Activated naive CD4-positive, alpha-beta T cell treated with anti-CD3 and anti-CD28 coated beads, Interleukin-2, amount 50 U/mL, for 24 hours (primary cell): Measurements from ENCODE around the gene MRPL37.

ENCODE experiments used
- H3K27ac Mint-ChIP-seq: one replicate; pipeline ENCODE4 v1.8.0; 2021; ENCODE audit warnings: mild to moderate bottlenecking, mixed read lengths
- H3K27me3 Mint-ChIP-seq: one replicate; pipeline ENCODE4 v1.8.0; 2021; ENCODE audit warnings: mixed read lengths
- H3K36me3 Mint-ChIP-seq: one replicate; pipeline ENCODE4 v1.8.0; 2021; ENCODE audit warnings: mixed read lengths
- H3K4me1 Mint-ChIP-seq: one replicate; pipeline ENCODE4 v1.8.0; 2021; ENCODE audit warnings: mixed read lengths
- H3K4me3 Mint-ChIP-seq: one replicate; pipeline ENCODE4 v1.8.0; 2021; ENCODE audit warnings: mild to moderate bottlenecking, mixed read lengths
- H3K9me3 Mint-ChIP-seq: one replicate; pipeline ENCODE4 v1.8.0; 2021; ENCODE audit warnings: mixed read lengths

MRPL37 gene

GRCh38 chr1:54239631-54240031 lies 39.7 kb downstream of the MRPL37 start:
- Mint-ChIP-seq H3K27ac (no peak overlapping the region), H3K4me3 (no peak overlapping the region), H3K27me3 (no peaks in the 10 kb centered on the region), H3K4me1 (no peaks in the 10 kb centered on the region), H3K9me3 (no peaks in the 10 kb centered on the region), H3K36me3 (peaks cover 11% of the 10 kb centered on the region)

DNA sequence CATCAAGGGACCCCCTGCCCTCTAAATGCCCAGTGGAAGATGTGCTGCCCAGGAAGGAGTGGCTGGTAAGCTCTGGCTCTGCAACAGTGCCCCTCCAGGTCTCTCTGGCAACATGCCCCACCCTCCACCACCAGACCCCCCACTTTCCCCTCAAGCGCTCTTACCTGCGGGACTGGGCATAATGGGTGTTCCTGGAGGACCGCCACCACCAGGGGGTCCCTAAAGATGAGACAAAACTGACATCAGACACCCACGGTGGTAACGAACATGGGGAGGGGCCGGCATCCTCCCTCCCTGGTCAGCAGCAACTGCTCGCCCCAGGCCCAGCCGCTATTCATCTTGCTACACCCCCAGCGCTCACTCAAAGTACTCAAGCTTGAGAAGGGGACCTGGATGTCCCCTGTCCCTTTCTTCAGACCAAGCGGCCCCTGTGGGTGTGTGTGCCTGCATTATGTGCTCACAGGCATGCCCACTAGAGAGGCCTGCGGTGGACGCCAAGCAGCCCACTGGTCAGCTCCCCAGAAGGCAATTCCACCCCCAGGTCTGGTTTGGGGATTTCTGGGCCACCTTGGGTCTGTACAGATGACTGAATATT lies 40.9 kb downstream of the MRPL37 start:
- H3K4me3 Mint-ChIP-seq, result no peak overlapping the region
- no peaks in the 10 kb centered on the region for H3K27me3 Mint-ChIP-seq
- no peaks in the 10 kb centered on the region for H3K4me1 Mint-ChIP-seq
- no peaks in the 10 kb centered on the region for H3K9me3 Mint-ChIP-seq
- peaks cover 10% of the 10 kb centered on the region for H3K36me3 Mint-ChIP-seq
- no peak overlapping the region for H3K27ac Mint-ChIP-seq

DNA sequence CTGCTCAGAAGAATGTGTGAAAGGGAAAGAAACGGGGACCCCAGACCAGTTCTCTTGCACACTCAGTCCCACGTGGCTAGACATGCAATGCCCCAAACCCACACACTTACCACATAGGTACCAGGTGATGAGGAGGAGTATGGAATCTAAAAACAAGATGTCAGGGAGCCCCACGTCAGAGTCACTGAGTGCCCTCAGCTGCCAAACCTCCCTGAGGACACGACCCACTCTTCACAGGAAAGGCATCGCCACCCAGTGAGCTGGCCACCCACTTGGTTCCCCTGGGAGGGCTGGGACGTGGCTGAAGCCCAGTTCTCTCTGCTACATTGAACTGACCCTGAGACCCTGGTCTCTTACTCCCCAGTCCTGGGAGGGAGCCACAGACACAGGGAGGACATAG lies 41.4 kb downstream of the MRPL37 start:
- Mint-ChIP-seq H3K4me3 (no peak overlapping the region), H3K27ac (no peak overlapping the region)

DNA sequence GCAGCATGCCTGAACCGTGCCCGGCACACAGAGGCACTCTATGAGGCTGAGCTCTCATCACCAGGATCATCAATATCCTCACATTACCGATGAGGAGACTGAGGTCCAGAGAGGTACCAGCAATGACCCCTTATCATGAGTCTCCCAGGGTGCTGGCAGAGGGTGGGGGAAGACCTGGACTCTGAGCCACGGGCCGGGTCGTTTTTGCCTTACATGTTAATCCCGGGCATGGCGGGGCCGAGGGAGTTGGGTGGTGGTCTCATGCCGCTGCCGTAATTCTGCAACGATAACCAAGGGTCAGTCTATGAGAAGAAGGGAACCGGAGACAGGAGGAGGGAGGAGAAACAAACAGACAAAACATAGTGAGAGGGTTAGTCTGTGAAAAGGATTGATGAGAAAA lies 43.1 kb downstream of the MRPL37 start:
- H3K4me1 Mint-ChIP-seq, result no peaks in the 10 kb centered on the region
- H3K27ac Mint-ChIP-seq, result no peak overlapping the region
- H3K4me3 Mint-ChIP-seq, result no peak overlapping the region
- no peaks in the 10 kb centered on the region for H3K27me3 Mint-ChIP-seq
- H3K9me3 Mint-ChIP-seq, result no peaks in the 10 kb centered on the region
- H3K36me3 Mint-ChIP-seq, result peaks cover 4% of the 10 kb centered on the region

More for the DNA sequence above, 41.4 kb downstream of the MRPL37 start:
- Mint-ChIP-seq H3K27me3 (no peaks in the 10 kb centered on the region), H3K36me3 (peaks cover 10% of the 10 kb centered on the region), H3K9me3 (no peaks in the 10 kb centered on the region), H3K4me1 (no peaks in the 10 kb centered on the region)

DNA sequence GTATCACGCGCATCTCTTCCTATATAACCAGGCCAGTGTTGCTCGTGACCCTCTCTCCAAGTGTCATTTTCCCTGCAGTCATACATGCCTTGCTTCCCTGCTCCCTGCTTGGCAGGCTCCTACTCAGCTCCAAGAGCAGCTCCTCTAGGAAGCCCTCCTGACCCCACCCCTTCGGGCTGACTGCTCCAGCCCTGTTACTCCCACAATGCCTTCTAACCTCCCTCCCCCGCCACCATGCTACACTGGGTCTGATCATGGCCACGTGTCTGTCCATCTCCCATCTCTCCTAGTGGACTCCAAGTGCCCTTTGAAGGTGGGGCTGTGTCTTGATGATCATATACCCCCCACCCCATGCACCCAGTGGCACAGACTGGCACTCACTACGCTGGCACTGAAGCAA lies 44.7 kb downstream of the MRPL37 start:
- H3K9me3 Mint-ChIP-seq, result no peaks in the 10 kb centered on the region
- peak overlapping the region; percentile 24 for H3K27ac Mint-ChIP-seq
- no peaks in the 10 kb centered on the region for H3K4me1 Mint-ChIP-seq
- H3K27me3 Mint-ChIP-seq, result no peaks in the 10 kb centered on the region
- peaks cover 2% of the 10 kb centered on the region for H3K36me3 Mint-ChIP-seq
- no peak overlapping the region for H3K4me3 Mint-ChIP-seq

- no peaks in the 10 kb centered on the region for H3K27me3 Mint-ChIP-seq
- no peaks in the 10 kb centered on the region for H3K4me1 Mint-ChIP-seq
- no peaks in the 10 kb centered on the region for H3K9me3 Mint-ChIP-seq
- H3K27ac Mint-ChIP-seq, result peak overlapping the region; percentile 10
- H3K4me3 Mint-ChIP-seq, result no peak overlapping the region
- peaks cover 2% of the 10 kb centered on the region for H3K36me3 Mint-ChIP-seq
These were observed 45.5 kb downstream of the MRPL37 start for GRCh38 chr1:54245501-54245900.

GRCh38 chr1:54246116-54246721 lies 46.3 kb downstream of the MRPL37 start:
- no peak overlapping the region for H3K4me3 Mint-ChIP-seq
- H3K27ac Mint-ChIP-seq, result no peak overlapping the region
- no peaks in the 10 kb centered on the region for H3K4me1 Mint-ChIP-seq
- peaks cover 2% of the 10 kb centered on the region for H3K36me3 Mint-ChIP-seq
- H3K9me3 Mint-ChIP-seq, result no peaks in the 10 kb centered on the region
- no peaks in the 10 kb centered on the region for H3K27me3 Mint-ChIP-seq

GRCh38 chr1:54247863-54248515 lies 48.0 kb downstream of the MRPL37 start:
- Mint-ChIP-seq H3K4me1 (peaks cover 4% of the 10 kb centered on the region), H3K4me3 (no peak overlapping the region), H3K36me3 (peaks cover 2% of the 10 kb centered on the region), H3K27ac (no peak overlapping the region), H3K9me3 (no peaks in the 10 kb centered on the region), H3K27me3 (no peaks in the 10 kb centered on the region)

GRCh38 chr1:54248966-54249365 lies 49.0 kb downstream of the MRPL37 start:
- H3K4me3 Mint-ChIP-seq, result no peak overlapping the region

GRCh38 chr1:54249819-54250435 lies 50.0 kb downstream of the MRPL37 start:
- no peak overlapping the region for H3K27ac Mint-ChIP-seq
- no peak overlapping the region for H3K4me3 Mint-ChIP-seq
- no peaks in the 10 kb centered on the region for H3K36me3 Mint-ChIP-seq
- no peaks in the 10 kb centered on the region for H3K27me3 Mint-ChIP-seq
- peaks cover 4% of the 10 kb centered on the region for H3K4me1 Mint-ChIP-seq
- no peaks in the 10 kb centered on the region for H3K9me3 Mint-ChIP-seq

More at GRCh38 chr1:54248966-54249365, 49.0 kb downstream of the MRPL37 start:
- Mint-ChIP-seq H3K36me3 (no peaks in the 10 kb centered on the region), H3K27me3 (no peaks in the 10 kb centered on the region), H3K4me1 (peaks cover 4% of the 10 kb centered on the region), H3K27ac (no peak overlapping the region), H3K9me3 (no peaks in the 10 kb centered on the region)

DNA sequence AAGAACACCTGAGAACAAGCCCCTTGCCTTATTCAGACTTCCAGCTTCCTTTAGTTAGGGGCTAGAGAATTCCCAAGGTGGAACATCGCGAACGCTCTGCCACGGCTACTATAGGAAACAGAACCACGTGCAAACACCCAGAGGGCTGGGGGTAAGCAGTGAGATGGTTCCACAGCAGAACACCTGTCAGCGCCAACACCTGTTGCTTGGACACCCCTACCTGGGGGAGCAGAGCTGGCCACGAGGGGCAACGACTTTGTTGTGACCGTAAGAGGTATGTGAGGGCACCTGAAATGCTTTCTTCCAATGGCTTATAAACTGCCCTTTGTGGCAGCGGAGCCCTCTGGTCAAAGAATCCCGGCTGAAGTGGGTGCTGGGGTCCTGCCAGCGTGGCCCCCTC lies 50.7 kb downstream of the MRPL37 start:
- peak overlapping the region; percentile 35 for H3K27ac Mint-ChIP-seq
- H3K4me1 Mint-ChIP-seq, result peaks cover 4% of the 10 kb centered on the region
- H3K9me3 Mint-ChIP-seq, result no peaks in the 10 kb centered on the region
- H3K36me3 Mint-ChIP-seq, result no peaks in the 10 kb centered on the region
- no peak overlapping the region for H3K4me3 Mint-ChIP-seq
- no peaks in the 10 kb centered on the region for H3K27me3 Mint-ChIP-seq

DNA sequence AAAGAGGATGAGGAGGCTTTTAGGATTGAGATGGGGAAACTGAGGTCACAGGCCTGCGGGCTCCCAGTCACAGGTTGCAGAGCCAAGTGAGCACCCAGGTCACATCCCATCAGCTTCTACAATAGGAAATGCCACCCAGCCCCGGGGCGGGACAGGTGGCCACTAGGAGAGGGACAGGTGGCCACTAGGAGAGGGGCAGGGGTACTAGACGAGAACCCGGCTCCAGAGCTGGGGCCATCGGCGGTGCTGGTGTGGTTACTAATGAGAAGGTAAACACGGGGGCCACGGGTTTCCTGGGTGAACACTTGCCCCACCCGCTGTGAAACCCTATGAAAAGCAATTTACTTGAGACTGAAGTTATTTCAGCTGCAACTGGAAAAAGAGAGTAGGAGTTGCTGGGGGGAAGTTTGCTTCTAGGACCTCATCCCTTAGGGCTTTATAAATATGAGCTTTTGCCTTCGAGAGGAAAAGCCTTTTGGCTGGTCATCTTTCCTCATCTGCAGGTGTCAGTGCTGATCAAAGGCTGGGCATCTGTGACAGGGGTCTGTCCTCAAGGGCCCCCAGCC lies 52.5 kb downstream of the MRPL37 start:
- H3K27ac Mint-ChIP-seq, result no peak overlapping the region
- no peaks in the 10 kb centered on the region for H3K27me3 Mint-ChIP-seq
- H3K4me3 Mint-ChIP-seq, result no peak overlapping the region
- H3K9me3 Mint-ChIP-seq, result no peaks in the 10 kb centered on the region
- H3K36me3 Mint-ChIP-seq, result no peaks in the 10 kb centered on the region
- peaks cover 6% of the 10 kb centered on the region for H3K4me1 Mint-ChIP-seq

GRCh38 chr1:54253480-54253879 lies 53.5 kb downstream of the MRPL37 start:
- H3K27ac Mint-ChIP-seq, result no peak overlapping the region
- no peaks in the 10 kb centered on the region for H3K36me3 Mint-ChIP-seq

DNA sequence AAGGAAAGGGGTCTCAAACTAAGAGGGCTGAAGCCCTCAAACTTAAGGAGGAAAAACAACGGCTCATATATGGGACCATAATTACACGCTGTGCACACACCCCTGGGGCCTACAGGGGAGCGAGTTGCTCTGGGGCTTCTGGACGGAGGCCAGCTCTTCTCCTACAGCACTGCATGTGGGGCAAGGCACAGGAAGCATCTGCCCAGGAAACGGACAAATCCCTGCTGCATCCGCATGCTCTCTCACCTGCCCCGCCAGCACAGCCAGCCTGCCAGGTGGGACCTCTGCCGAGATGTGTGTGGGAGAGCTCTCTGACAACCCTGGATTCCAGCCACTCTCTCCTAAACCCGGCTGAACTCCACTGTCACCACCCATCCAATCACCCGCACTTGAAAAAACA lies 54.1 kb downstream of the MRPL37 start:
- Mint-ChIP-seq H3K27me3 (no peaks in the 10 kb centered on the region), H3K36me3 (no peaks in the 10 kb centered on the region), H3K9me3 (no peaks in the 10 kb centered on the region), H3K4me3 (no peak overlapping the region), H3K27ac (peak overlapping the region; percentile 46), H3K4me1 (peaks cover 11% of the 10 kb centered on the region)

More at GRCh38 chr1:54253480-54253879, 53.5 kb downstream of the MRPL37 start:
- Mint-ChIP-seq H3K9me3 (no peaks in the 10 kb centered on the region), H3K4me1 (peaks cover 11% of the 10 kb centered on the region), H3K27me3 (no peaks in the 10 kb centered on the region), H3K4me3 (no peak overlapping the region)

DNA sequence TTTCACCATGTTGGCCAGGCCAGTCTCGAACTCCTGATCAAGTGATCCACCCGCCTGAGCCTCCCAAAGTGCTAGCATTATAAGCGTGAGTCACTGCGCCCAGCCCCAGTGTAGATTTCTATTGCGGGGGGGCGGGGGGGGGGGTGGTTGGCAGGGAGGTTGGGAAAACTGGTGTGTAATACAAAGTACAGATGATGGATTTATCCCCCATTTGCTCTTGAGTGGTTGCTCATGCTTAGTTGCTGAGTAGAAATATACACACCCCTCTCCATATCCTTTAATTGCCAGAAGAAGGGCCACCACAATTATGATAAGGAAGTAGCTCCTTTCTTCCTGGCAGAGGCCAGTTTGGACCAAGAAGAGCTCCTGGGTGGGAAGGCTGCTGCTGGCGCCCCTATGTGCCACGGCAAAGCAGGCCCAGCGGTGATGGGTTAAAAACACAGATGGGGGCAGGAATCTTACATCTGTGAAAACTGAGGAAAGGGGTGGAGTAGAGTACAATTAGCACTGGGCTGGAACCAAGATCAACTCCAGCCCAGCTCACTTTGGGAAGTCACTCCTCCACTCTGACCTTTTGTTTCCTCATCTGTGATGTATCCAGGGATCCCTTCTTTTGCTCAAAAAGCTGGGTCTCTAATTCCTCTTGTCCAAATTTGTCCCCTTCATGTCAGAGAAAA lies 55.2 kb downstream of the MRPL37 start:
- H3K9me3 Mint-ChIP-seq, result no peaks in the 10 kb centered on the region
- H3K36me3 Mint-ChIP-seq, result no peaks in the 10 kb centered on the region
- no peak overlapping the region for H3K4me3 Mint-ChIP-seq
- no peaks in the 10 kb centered on the region for H3K27me3 Mint-ChIP-seq
- peaks cover 11% of the 10 kb centered on the region for H3K4me1 Mint-ChIP-seq
- H3K27ac Mint-ChIP-seq, result no peak overlapping the region
